PC-3 (cell line): ENCODE data around the gene PSMD4. TPM values are rescaled to one million over a fixed set of nuclear protein-coding genes. Genes with fewer than 3 reads are reported as not detected.

Experiments used
- ATAC-seq: fragments of 200-7000 bp; cut with Tn5 transposase; 2 replicates; pipeline ENCODE4 v1.9.1; 2020; ENCODE audit warnings: mild to moderate bottlenecking, moderate library complexity
- BruUV-seq: library from RNA; stranded (reverse); fragments of 400-500 nt; replicated peaks from 2 replicates; lab custom pipeline; 2021; lab: Mats Ljungman, UMichigan
- CTCF ChIA-PET: fragments of 300-600 bp; sonication (Branson Sonifier 250); formaldehyde crosslinking; loops from one replicate; lab custom pipeline; 2022; ENCODE audit warnings: antibody characterized with exemption; lab: Charles Lee
- POLR2A ChIA-PET: fragments of 300-600 bp; sonication (Branson Sonifier 250); formaldehyde crosslinking; loops from one replicate; lab custom pipeline; 2022; ENCODE audit warnings: antibody characterized with exemption; ENCODE audit not compliant: unreplicated experiment; lab: Charles Lee
- DNase-seq: peaks from one replicate; pipeline ENCODE4 v3.0.0-alpha.2; 2015
- H2AFZ ChIP-seq: fragments of 300-600 bp; sonication (generic); 2 replicates; pipeline ENCODE4 v1.6.0; 2016; ENCODE audit warnings: antibody characterized with exemption, low read length
- H3F3A ChIP-seq: fragments of 300-600 bp; sonication (generic); one replicate; pipeline ENCODE4 v1.6.0; 2017; ENCODE audit warnings: antibody characterized with exemption, low read length, control low read depth, mild to moderate bottlenecking; ENCODE audit not compliant: unreplicated experiment
- H3K27ac ChIP-seq: fragments of 300-600 bp; sonication (generic); 2 replicates; pipeline ENCODE4 v1.5.1; 2016; ENCODE audit warnings: mild to moderate bottlenecking, low read length
- H3K27me3 ChIP-seq: fragments of 300-600 bp; sonication (generic); 2 replicates; pipeline ENCODE4 v1.6.1; 2016; ENCODE audit warnings: low read length, mixed read lengths
- H3K36me3 ChIP-seq: fragments of 300-600 bp; sonication (generic); 2 replicates; pipeline ENCODE4 v1.6.1; 2016; ENCODE audit warnings: low read depth, mixed run types, low read length, mixed read lengths
- H3K4me1 ChIP-seq: fragments of 300-600 bp; sonication (generic); 2 replicates; pipeline ENCODE4 v1.5.1; 2016; ENCODE audit warnings: low read length; ENCODE audit not compliant: insufficient read depth
- H3K4me2 ChIP-seq: fragments of 300-600 bp; sonication (generic); 2 replicates; pipeline ENCODE4 v1.6.0; 2016; ENCODE audit warnings: low read length
- H3K4me3 ChIP-seq: fragments of 300-600 bp; sonication (generic); 2 replicates; pipeline ENCODE4 v1.5.1; 2016; ENCODE audit warnings: mild to moderate bottlenecking, low read length, mixed read lengths
- H3K79me2 ChIP-seq: fragments of 300-600 bp; sonication (generic); 2 replicates; pipeline ENCODE4 v1.6.1; 2017; ENCODE audit warnings: low read length, mixed read lengths
- H3K9ac ChIP-seq: fragments of 300-600 bp; sonication (generic); 2 replicates; pipeline ENCODE4 v1.6.0; 2016; ENCODE audit warnings: mild to moderate bottlenecking, low read length
- H3K9me2 ChIP-seq: fragments of 300-600 bp; sonication (generic); replicated peaks from 2 replicates; pipeline ENCODE4 v1.6.1; 2016; ENCODE audit warnings: mixed run types, low read length, mixed read lengths
- H3K9me3 ChIP-seq: fragments of 300-600 bp; sonication (generic); 2 replicates; pipeline ENCODE4 v1.6.1; 2016; ENCODE audit warnings: low read length, mixed read lengths
- H4K20me1 ChIP-seq: fragments of 300-600 bp; sonication (generic); 2 replicates; pipeline ENCODE4 v1.6.1; 2016; ENCODE audit warnings: low read length, mixed read lengths
- EZH2 ChIP-seq: fragments of 300-600 bp; sonication (generic); IDR thresholded peaks from one replicate; pipeline ENCODE4 v1.6.1; 2017; ENCODE audit warnings: antibody characterized with exemption, mild to moderate bottlenecking, low read length; ENCODE audit not compliant: unreplicated experiment
- EZH2phosphoT487 ChIP-seq: fragments of 300-600 bp; sonication (generic); IDR thresholded peaks from 2 replicates; pipeline ENCODE4 v1.6.1; 2018; ENCODE audit warnings: mild to moderate bottlenecking, antibody characterized with exemption, low read length, borderline replicate concordance
- intact Hi-C: fragments of 100-400 bp; cut with micrococcal nuclease; formaldehyde crosslinking; loops from 2 replicates; pipeline ENCODE4 v1.9.0; 2023
- total RNA-seq: library from RNA; depleted of rRNA; stranded (reverse); fragments of >200 nt; gene quantifications from 2 replicates; pipeline ENCODE4 v1.2.3, GENCODE V29; 2014
- TF ChIP-seq, protein P1 (sequence below): fragments of 300-600 bp; sonication (generic); conservative IDR thresholded peaks from 2 replicates; pipeline ENCODE4 v1.5.1; 2017; ENCODE audit warnings: antibody characterized with exemption, low read depth, mild to moderate bottlenecking, low read length

PSMD4 gene
- total RNA-seq, 1 experiment from 2014 or later: 404 TPM

DNA sequence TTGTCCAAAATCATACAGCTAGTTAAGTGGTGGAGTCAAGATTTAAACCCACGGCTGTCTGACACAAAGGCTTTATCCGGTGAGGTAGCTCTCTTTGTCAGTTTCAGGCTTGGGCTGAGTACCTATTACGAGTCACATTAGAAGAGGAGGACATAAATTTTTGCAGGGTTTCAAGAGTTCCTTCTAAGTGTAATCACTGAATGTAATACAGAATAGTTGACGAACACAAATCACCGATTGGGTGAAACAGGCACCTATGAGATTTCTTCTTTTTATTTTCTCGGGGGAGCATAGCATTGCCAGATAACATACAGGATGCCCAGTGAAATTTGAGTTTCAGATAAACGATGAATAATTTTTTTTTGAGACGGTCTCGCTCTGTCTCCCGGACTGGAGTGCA is 847 bp downstream of the PSMD4 start:
- DNase-seq: peak; percentile 24
- Histone ChIP-seq H3K9me3 (no peaks in the 10 kb centered on the region), H3K4me1 (peaks cover 9% of the 10 kb centered on the region; the same call in 1 of the 2 replicates), H3K27me3 (no peaks in the 10 kb centered on the region), H3K79me2 (peaks cover 57% of the 10 kb centered on the region), H3K9ac (peak overlapping the region; percentile 84), H3F3A (peaks cover 4% of the 10 kb centered on the region), H3K9me2 (no peaks in the 10 kb centered on the region), H4K20me1 (no peaks in the 10 kb centered on the region; the same call in 1 of the 2 replicates), H2AFZ (0 out of 2 replicates have a peak overlapping the region, but pooled peaks have one; percentile 65), H3K4me2 (peak overlapping the region; percentile 84), H3K4me3 (peak overlapping the region; percentile 81), H3K36me3 (peaks cover 1% of the 10 kb centered on the region), H3K27ac (peak overlapping the region; percentile 75)
- CTCF ChIA-PET: interaction anchor here (1.0 kb wide), 1 partner anchor 156 kb away, joined by 5 read pairs; no protein-coding TSS in a partner anchor
- no TSS peak for BruUV-seq
- no peak for TF ChIP-seq EZH2
- TF ChIP-seq, protein P1, sequence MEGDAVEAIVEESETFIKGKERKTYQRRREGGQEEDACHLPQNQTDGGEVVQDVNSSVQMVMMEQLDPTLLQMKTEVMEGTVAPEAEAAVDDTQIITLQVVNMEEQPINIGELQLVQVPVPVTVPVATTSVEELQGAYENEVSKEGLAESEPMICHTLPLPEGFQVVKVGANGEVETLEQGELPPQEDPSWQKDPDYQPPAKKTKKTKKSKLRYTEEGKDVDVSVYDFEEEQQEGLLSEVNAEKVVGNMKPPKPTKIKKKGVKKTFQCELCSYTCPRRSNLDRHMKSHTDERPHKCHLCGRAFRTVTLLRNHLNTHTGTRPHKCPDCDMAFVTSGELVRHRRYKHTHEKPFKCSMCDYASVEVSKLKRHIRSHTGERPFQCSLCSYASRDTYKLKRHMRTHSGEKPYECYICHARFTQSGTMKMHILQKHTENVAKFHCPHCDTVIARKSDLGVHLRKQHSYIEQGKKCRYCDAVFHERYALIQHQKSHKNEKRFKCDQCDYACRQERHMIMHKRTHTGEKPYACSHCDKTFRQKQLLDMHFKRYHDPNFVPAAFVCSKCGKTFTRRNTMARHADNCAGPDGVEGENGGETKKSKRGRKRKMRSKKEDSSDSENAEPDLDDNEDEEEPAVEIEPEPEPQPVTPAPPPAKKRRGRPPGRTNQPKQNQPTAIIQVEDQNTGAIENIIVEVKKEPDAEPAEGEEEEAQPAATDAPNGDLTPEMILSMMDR: no peak
- no peak for TF ChIP-seq EZH2phosphoT487
- intact Hi-C loops: no loop called here
- peak; percentile 10 for ATAC-seq
- POLR2A ChIA-PET: interaction anchor here (1.3 kb wide), 1 partner anchor 66 kb away, joined by 5 read pairs; the partner anchor contains the start of gene VPS72

DNA sequence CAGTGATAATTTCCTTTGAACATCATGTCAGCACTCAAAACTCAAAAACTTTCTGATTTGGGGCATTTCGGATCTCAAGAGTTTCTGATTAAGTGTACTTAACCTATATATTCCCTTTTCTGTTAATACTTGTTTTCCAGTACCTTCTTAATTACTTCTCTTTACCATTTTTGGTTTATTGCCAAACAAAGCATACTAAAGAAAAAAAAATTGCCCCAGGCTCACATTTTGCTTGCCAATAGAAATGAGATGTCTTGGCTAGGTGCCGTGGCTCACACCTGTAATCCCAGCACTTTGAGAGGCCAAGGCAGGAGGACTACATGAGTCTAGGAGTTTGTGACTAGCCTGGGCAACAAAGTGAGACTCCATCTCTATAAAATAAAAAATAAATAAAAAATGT is 4.8 kb downstream of the PSMD4 start:
- Histone ChIP-seq H3K36me3 (peaks cover 19% of the 10 kb centered on the region), H3K79me2 (peaks cover 78% of the 10 kb centered on the region), H2AFZ (no peak overlapping the region), H3K9me2 (no peaks in the 10 kb centered on the region), H3F3A (no peaks in the 10 kb centered on the region), H3K4me2 (no peak overlapping the region), H3K9me3 (no peaks in the 10 kb centered on the region), H3K4me1 (peaks cover 9% of the 10 kb centered on the region; the same call in 1 of the 2 replicates), H3K27ac (no peak overlapping the region), H3K4me3 (no peak overlapping the region), H4K20me1 (no peaks in the 10 kb centered on the region; the same call in 1 of the 2 replicates), H3K9ac (no peak overlapping the region), H3K27me3 (no peaks in the 10 kb centered on the region)
- intact Hi-C loops: no loop called here
- ChIA-PET CTCF (no interaction called here), POLR2A (no interaction called here)
- TF ChIP-seq EZH2phosphoT487: no peak
- TF ChIP-seq, protein P1: no peak
- no peak for TF ChIP-seq EZH2
- peak; percentile 32 for DNase-seq
- ATAC-seq: no peak
- BruUV-seq: no TSS peak

- peaks cover 61% of the 10 kb centered on the region for H3K36me3 ChIP-seq
- BruUV-seq: TSS peak; percentile 35
- no peak for DNase-seq
- no peaks in the 10 kb centered on the region for H3K27me3 ChIP-seq
- ChIA-PET POLR2A (no interaction called here), CTCF (no interaction called here)
- no peak overlapping the region for H2AFZ ChIP-seq
- intact Hi-C loops: no loop called here
- H3F3A ChIP-seq: no peaks in the 10 kb centered on the region
- H3K79me2 ChIP-seq: peaks cover 17% of the 10 kb centered on the region
- TF ChIP-seq, protein P1: no peak
- TF ChIP-seq EZH2: no peak
- no peak for TF ChIP-seq EZH2phosphoT487
- ATAC-seq: no peak
- no peaks in the 10 kb centered on the region for H3K9me3 ChIP-seq
- no peaks in the 10 kb centered on the region for H4K20me1 ChIP-seq
- no peaks in the 10 kb centered on the region for H3K9me2 ChIP-seq
- H3K27ac ChIP-seq: no peak overlapping the region
- H3K4me2 ChIP-seq: no peak overlapping the region
- no peak overlapping the region for H3K9ac ChIP-seq
- H3K4me1 ChIP-seq: no peaks in the 10 kb centered on the region
- H3K4me3 ChIP-seq: no peak overlapping the region
Observed at GRCh38 chr1:151265446-151266236, 11.1 kb downstream of the PSMD4 start.
